Left lung (tissue), 10 donors: ENCODE results near the gene MYCBP. TPM values are rescaled to one million over a fixed set of nuclear protein-coding genes. Genes with fewer than 3 reads are reported as not detected.

Source experiments
- ATAC-seq: fragments of 200-7000 bp; cut with Tn5 transposase; one replicate; pipeline ENCODE4 v1.9.1; 2020; ENCODE audit warnings: moderate library complexity
- DNase-seq, 4 donors: peaks; one replicate each; pipeline ENCODE4 v3.0.0-alpha.2; 2013 to 2020
- H3K27ac ChIP-seq, 2 donors: fragments of 200-600 bp; sonication (generic) in 1 of 2; one replicate each; pipeline versions ENCODE4 v1.5.0 to v1.8.0; 2020 to 2021
- H3K27me3 ChIP-seq, 2 donors: fragments of 200-600 bp; sonication (generic) in 1 of 2; one replicate each; pipeline versions ENCODE4 v1.5.0 to v1.8.0; 2020 to 2021
- H3K36me3 ChIP-seq, 2 donors: fragments of 200-600 bp; sonication (generic) in 1 of 2; one replicate each; pipeline versions ENCODE4 v1.5.0 to v1.8.0; 2020 to 2021
- H3K4me1 ChIP-seq, 2 donors: fragments of 200-600 bp; one replicate each; pipeline ENCODE4 v1.8.0; 2021
- H3K4me3 ChIP-seq, 2 donors: fragments of 200-600 bp; sonication (generic) in 1 of 2; one replicate each; pipeline versions ENCODE4 v1.5.0 to v1.8.0; 2020 to 2021; ENCODE audit warnings: mild to moderate bottlenecking in 1 of 2
- H3K9me3 ChIP-seq, 2 donors: fragments of 200-600 bp; sonication (generic) in 1 of 2; one replicate each; pipeline versions ENCODE4 v1.5.0 to v1.8.0; 2020 to 2021
- intact Hi-C, 2 donors: fragments of 100-400 bp; cut with DNase I; formaldehyde crosslinking; loops; one replicate each; pipeline versions ENCODE4 v1.11.2 to v1.14.2; 2022
- polyA plus RNA-seq, 6 donors: library from polyadenylated mRNA; unstranded; fragments of 120-200 nt; gene quantifications; one replicate each; pipeline ENCODE4 v1.2.1, GENCODE V29; 2013; ENCODE audit not compliant: insufficient read length in 6 of 6
- total RNA-seq, 2 donors: library from RNA; stranded (reverse); fragmentation: NEBNext Ultra II Directional; extraction: Animal tissue kit (Norgen Biotek cat#: 25700); gene quantifications; one replicate each; pipeline ENCODE4 v1.2.1, GENCODE V29; 2021
- TF ChIP-seq, protein P1 (sequence below), 2 donors: fragments of 200-600 bp; sonication (generic) in 1 of 2; IDR thresholded peaks; one replicate each; pipeline versions ENCODE4 v1.5.0 to v1.8.0; 2021; ENCODE audit warnings: antibody characterized with exemption in 2 of 2
- donor health status: DM: no; HTN: yes; CAD: no.
- donor health status: DM: no; HTN: no; CAD: no.

The MYCBP gene
- total and polyA plus RNA-seq, 8 donors: 16.1 to 29.7 (median 22.5) TPM

GRCh38 chr1:38818175-38818976 lies 54.8 kb downstream of the MYCBP start:
- ATAC-seq: peak; percentile 83
- Histone ChIP-seq H3K27ac (no peak overlapping the region), H3K4me1 (peaks cover 9 to 14% of the 10 kb centered on the region in 2 donors), H3K9me3 (no peaks in the 10 kb centered on the region), H3K36me3 (no peaks in the 10 kb centered on the region), H3K4me3 (peak overlapping the region in 1 of 2 donors; percentile 24), H3K27me3 (peaks cover 51 to 63% of the 10 kb centered on the region in 2 donors)
- intact Hi-C loops: loop anchor here in 1 of 2 donors (10.0 kb wide), 1 partner anchor 214 kb away; no protein-coding TSS in a partner anchor
- peak in 3 of 4 donors; percentile 41 to 92 (median 61) for DNase-seq
- TF ChIP-seq, protein P1, sequence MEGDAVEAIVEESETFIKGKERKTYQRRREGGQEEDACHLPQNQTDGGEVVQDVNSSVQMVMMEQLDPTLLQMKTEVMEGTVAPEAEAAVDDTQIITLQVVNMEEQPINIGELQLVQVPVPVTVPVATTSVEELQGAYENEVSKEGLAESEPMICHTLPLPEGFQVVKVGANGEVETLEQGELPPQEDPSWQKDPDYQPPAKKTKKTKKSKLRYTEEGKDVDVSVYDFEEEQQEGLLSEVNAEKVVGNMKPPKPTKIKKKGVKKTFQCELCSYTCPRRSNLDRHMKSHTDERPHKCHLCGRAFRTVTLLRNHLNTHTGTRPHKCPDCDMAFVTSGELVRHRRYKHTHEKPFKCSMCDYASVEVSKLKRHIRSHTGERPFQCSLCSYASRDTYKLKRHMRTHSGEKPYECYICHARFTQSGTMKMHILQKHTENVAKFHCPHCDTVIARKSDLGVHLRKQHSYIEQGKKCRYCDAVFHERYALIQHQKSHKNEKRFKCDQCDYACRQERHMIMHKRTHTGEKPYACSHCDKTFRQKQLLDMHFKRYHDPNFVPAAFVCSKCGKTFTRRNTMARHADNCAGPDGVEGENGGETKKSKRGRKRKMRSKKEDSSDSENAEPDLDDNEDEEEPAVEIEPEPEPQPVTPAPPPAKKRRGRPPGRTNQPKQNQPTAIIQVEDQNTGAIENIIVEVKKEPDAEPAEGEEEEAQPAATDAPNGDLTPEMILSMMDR (IDR thresholded peaks at IDR 0.05): peak; percentile 85 to 94

GRCh38 chr1:38817267-38818174 lies 55.6 kb downstream of the MYCBP start:
- ATAC-seq: peak; percentile 13
- H3K4me3 ChIP-seq: peak overlapping the region in 1 of 2 donors; percentile 24
- TF ChIP-seq, protein P1 (IDR thresholded peaks at IDR 0.05): no peak
- H3K9me3 ChIP-seq: no peaks in the 10 kb centered on the region
- no peak for DNase-seq
- no peak overlapping the region for H3K27ac ChIP-seq
- H3K36me3 ChIP-seq: no peaks in the 10 kb centered on the region
- peaks cover 51 to 66% of the 10 kb centered on the region in 2 donors for H3K27me3 ChIP-seq
- intact Hi-C loops: loop anchor here in 1 of 2 donors (10.0 kb wide), 1 partner anchor 213 kb away; no protein-coding TSS in a partner anchor
- peaks cover 9 to 14% of the 10 kb centered on the region in 2 donors for H3K4me1 ChIP-seq

GRCh38 chr1:38815903-38816627 lies 57.1 kb downstream of the MYCBP start:
- TF ChIP-seq, protein P1 (IDR thresholded peaks at IDR 0.05): no peak
- no peak overlapping the region for H3K27ac ChIP-seq
- H3K4me1 ChIP-seq: peaks cover 9 to 14% of the 10 kb centered on the region in 2 donors
- no peak overlapping the region for H3K4me3 ChIP-seq
- no peaks in the 10 kb centered on the region for H3K9me3 ChIP-seq
- H3K27me3 ChIP-seq: peaks cover 51 to 77% of the 10 kb centered on the region in 2 donors
- H3K36me3 ChIP-seq: no peaks in the 10 kb centered on the region
- ATAC-seq: peak; percentile 18
- intact Hi-C loops: loop anchor here in 1 of 2 donors (10.0 kb wide), 1 partner anchor 211 kb away; no protein-coding TSS in a partner anchor
- peak in 1 of 4 donors; percentile 32 for DNase-seq

DNA sequence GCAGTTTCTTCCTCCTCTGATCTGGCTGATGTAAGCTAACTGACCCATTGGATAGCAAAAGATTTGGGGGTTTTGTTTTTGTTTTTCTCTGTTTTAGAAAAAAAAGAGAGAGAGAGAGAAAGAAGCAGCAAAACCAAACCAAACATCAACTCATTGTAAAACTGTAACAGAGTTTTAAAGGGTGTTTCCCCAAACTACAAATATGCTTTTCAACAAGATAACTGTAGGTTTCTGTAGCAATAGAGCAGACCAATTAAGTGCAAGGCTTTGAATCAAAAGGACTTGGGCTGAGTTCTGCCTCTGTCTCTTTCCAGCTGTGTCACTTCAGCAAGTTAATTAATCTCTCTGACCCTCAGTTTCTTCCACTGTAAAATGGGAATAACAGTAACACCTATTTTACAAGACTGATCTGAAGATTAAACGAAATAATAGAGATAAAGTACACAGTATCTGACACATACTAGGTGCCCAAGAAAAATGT lies 58.1 kb downstream of the MYCBP start:
- ATAC-seq: no peak
- Histone ChIP-seq H3K27ac (no peak overlapping the region), H3K36me3 (no peaks in the 10 kb centered on the region), H3K9me3 (no peaks in the 10 kb centered on the region), H3K27me3 (peaks cover 51 to 87% of the 10 kb centered on the region in 2 donors), H3K4me3 (no peak overlapping the region), H3K4me1 (peaks cover 9 to 14% of the 10 kb centered on the region in 2 donors)
- DNase-seq: no peak
- TF ChIP-seq, protein P1 (IDR thresholded peaks at IDR 0.05): no peak
- intact Hi-C loops: loop anchor here in 1 of 2 donors (10.0 kb wide), 1 partner anchor 210 kb away; no protein-coding TSS in a partner anchor
